Endothelial cell of umbilical vein (primary cell): ENCODE results near the gene INSRR. TPM values are rescaled to one million over a fixed set of nuclear protein-coding genes. Genes with fewer than 3 reads are reported as not detected.

Source experiments
- BruUV-seq: library from RNA; stranded (reverse); fragments of 400-500 nt; replicated peaks from 2 replicates; lab custom pipeline; 2021; lab: Mats Ljungman, UMichigan
- CTCF ChIA-PET: fragments of 300-600, 350-600 bp; sonication (Branson Sonifier 250); formaldehyde crosslinking; loops from one replicate; lab custom pipeline; 2021; ENCODE audit warnings: antibody characterized with exemption, inconsistent platforms; lab: Charles Lee
- POLR2A ChIA-PET: fragments of 300-600, 350-600 bp; sonication (Branson Sonifier 250); formaldehyde crosslinking; loops from one replicate; lab custom pipeline; 2021; ENCODE audit warnings: antibody characterized with exemption, inconsistent platforms; lab: Charles Lee
- DNase-seq: peaks from one replicate; pipeline ENCODE4 v3.0.0-alpha.2; 2011; ENCODE audit warnings: low read depth, low spot score
- FAIRE-seq: peaks from 2 replicates; lab custom pipeline; 2011; peaks lifted over from hg19 to GRCh38; lab: Jason Lieb, UNC
- H2AFZ ChIP-seq: 2 replicates; pipeline ENCODE4 v1.6.0; 2012; ENCODE audit warnings: low read depth, low read length, control low read depth, inconsistent platforms
- H3K27ac ChIP-seq: 2 replicates; pipeline ENCODE4 v1.5.1; 2011; ENCODE audit warnings: low read depth, mild to moderate bottlenecking, control low read depth, low read length, moderate library complexity; ENCODE audit not compliant: insufficient read depth
- H3K27me3 ChIP-seq, 2 experiments: 2 replicates each; pipeline versions ENCODE4 v1.6.0 to v1.6.1; 2011; ENCODE audit warnings: low read length in 2 of 2, mixed read lengths in 1 of 2; ENCODE audit not compliant: control insufficient read depth in 2 of 2, insufficient read depth in 2 of 2
- H3K36me3 ChIP-seq, 2 experiments: 2 replicates in 1 of 2; 3 replicates in 1 of 2; pipeline ENCODE4 v1.5.1; 2011; ENCODE audit warnings: low read length in 2 of 2, mild to moderate bottlenecking in 1 of 2, moderate library complexity in 1 of 2; ENCODE audit not compliant: control insufficient read depth in 2 of 2, insufficient read depth in 2 of 2; ENCODE audit errors: extremely low read depth in 1 of 2
- H3K4me1 ChIP-seq: 3 replicates; pipeline ENCODE4 v1.5.1; 2011; ENCODE audit warnings: mild to moderate bottlenecking, low read length; ENCODE audit not compliant: control insufficient read depth, insufficient read depth; ENCODE audit errors: extremely low read depth
- H3K4me2 ChIP-seq: 2 replicates; pipeline ENCODE4 v1.6.1; 2011; ENCODE audit warnings: low read length, control low read depth, mixed read lengths; ENCODE audit not compliant: insufficient read depth
- H3K4me3 ChIP-seq, 3 experiments: fragments of 200-600 bp in 1 of 3; sonication (generic), shearing (Covaris generic) in 1 of 3; replicated peaks in 1 of 3; 2 replicates each; pipeline ENCODE4 v1.5.1; 2011 to 2016; ENCODE audit warnings: control low read depth in 3 of 3, low read length in 3 of 3, mild to moderate bottlenecking in 2 of 3, inconsistent platforms in 1 of 3, low read depth in 1 of 3, moderate library complexity in 1 of 3; ENCODE audit not compliant: insufficient read depth in 1 of 3
- H3K79me2 ChIP-seq: 2 replicates; pipeline ENCODE4 v1.6.0; 2012; ENCODE audit warnings: low read length, inconsistent platforms; ENCODE audit not compliant: control insufficient read depth, insufficient read depth
- H3K9ac ChIP-seq: replicated peaks from 2 replicates; pipeline ENCODE3; 2011; ENCODE audit warnings: low read length, control low read depth; ENCODE audit not compliant: insufficient read depth; ENCODE audit errors: extremely low read depth
- H3K9me1 ChIP-seq: replicated peaks from 3 replicates; pipeline ENCODE4 v1.6.0; 2011; ENCODE audit warnings: mild to moderate bottlenecking, low read length; ENCODE audit not compliant: control insufficient read depth, insufficient read depth; ENCODE audit errors: extremely low read depth
- H3K9me3 ChIP-seq: replicated peaks from 2 replicates; pipeline ENCODE4 v1.5.1; 2012; ENCODE audit warnings: low read length, inconsistent platforms; ENCODE audit not compliant: control insufficient read depth, insufficient read depth
- H4K20me1 ChIP-seq: replicated peaks from 2 replicates; pipeline ENCODE3; 2011; ENCODE audit warnings: mild to moderate bottlenecking, low read length; ENCODE audit not compliant: control insufficient read depth, insufficient read depth; ENCODE audit errors: extremely low read depth
- EZH2 ChIP-seq: IDR thresholded peaks from 2 replicates; pipeline ENCODE4 v1.6.1; 2012; ENCODE audit warnings: borderline replicate concordance, low read depth, mild to moderate bottlenecking, moderate library complexity, low read length, inconsistent platforms; ENCODE audit not compliant: severe bottlenecking
- FOS ChIP-seq: IDR thresholded peaks from 2 replicates; pipeline ENCODE4 v1.6.1; 2011; ENCODE audit warnings: mild to moderate bottlenecking, low read length, moderate library complexity, borderline replicate concordance; ENCODE audit not compliant: insufficient read depth
- GATA2 ChIP-seq: IDR thresholded peaks from 2 replicates; pipeline ENCODE4 v1.7.0; 2011; ENCODE audit warnings: low read depth, mild to moderate bottlenecking, moderate library complexity, mixed read lengths, low read length; ENCODE audit not compliant: insufficient read length, insufficient read depth
- JUN ChIP-seq: IDR thresholded peaks from 2 replicates; pipeline ENCODE4 v1.6.1; 2011; ENCODE audit warnings: borderline replicate concordance, low read depth; ENCODE audit not compliant: insufficient read length, insufficient read depth
- MYC ChIP-seq: IDR thresholded peaks from one replicate; pipeline ENCODE4 v1.6.1; 2011; ENCODE audit warnings: mild to moderate bottlenecking, low read depth, low read length
- POLR2A ChIP-seq: IDR thresholded peaks from 2 replicates; pipeline ENCODE4 v1.6.1; 2012; ENCODE audit warnings: low read depth, mild to moderate bottlenecking, control low read depth, low read length
- POLR2AphosphoS5 ChIP-seq: IDR thresholded peaks from 2 replicates; pipeline ENCODE4 v1.6.1; 2012; ENCODE audit warnings: low read depth, mild to moderate bottlenecking, control low read depth, low read length, moderate library complexity; ENCODE audit not compliant: insufficient read depth
- dilution Hi-C: fragments of 300-500 bp; cut with MboI; formaldehyde crosslinking; loops from one replicate; pipeline ENCODE4 v1.15.0; 2019; ENCODE audit warnings: low sequenced_read_pairs; ENCODE audit not compliant: extremely low pct_ligation_motif_present
- intact Hi-C: fragments of 100-400 bp; cut with micrococcal nuclease; formaldehyde crosslinking; loops from one replicate; pipeline ENCODE4 v1.10.0; 2022
- polyA plus RNA-seq, 4 experiments: library from polyadenylated mRNA; depleted of rRNA in 3 of 4; stranded (reverse) in 3 of 4; unstranded in 1 of 4; fragments of >200 nt; gene quantifications; 2 replicates each; pipeline versions ENCODE4 v1.2.1 to v1.2.3, GENCODE V29; 2011 to 2012; ENCODE audit warnings: missing spikeins in 1 of 4
- total RNA-seq: library from RNA; stranded (reverse); gene quantifications from 2 replicates; pipeline ENCODE4 v1.2.3, GENCODE V29; 2021
- TF ChIP-seq, protein P1 (sequence below): IDR thresholded peaks from 2 replicates; pipeline ENCODE4 v1.6.1; 2011; ENCODE audit not compliant: insufficient read depth, insufficient read length
- TF ChIP-seq, protein P2 (sequence below), 2 donors: IDR thresholded peaks; 1 replicate in 1 of 2; 2 replicates in 1 of 2; pipeline ENCODE4 v1.5.1; 2011; ENCODE audit warnings: low read length in 2 of 2, mild to moderate bottlenecking in 2 of 2, moderate library complexity in 2 of 2, control low read depth in 1 of 2, inconsistent platforms in 1 of 2, low read depth in 1 of 2; ENCODE audit not compliant: insufficient read depth in 1 of 2; ENCODE audit errors: extremely low read depth in 1 of 2

INSRR gene
- total and polyA plus RNA-seq, 2 donors (not counting 3 experiments of a cell fraction or from before 2014, with no cell fraction given): not detected

DNA sequence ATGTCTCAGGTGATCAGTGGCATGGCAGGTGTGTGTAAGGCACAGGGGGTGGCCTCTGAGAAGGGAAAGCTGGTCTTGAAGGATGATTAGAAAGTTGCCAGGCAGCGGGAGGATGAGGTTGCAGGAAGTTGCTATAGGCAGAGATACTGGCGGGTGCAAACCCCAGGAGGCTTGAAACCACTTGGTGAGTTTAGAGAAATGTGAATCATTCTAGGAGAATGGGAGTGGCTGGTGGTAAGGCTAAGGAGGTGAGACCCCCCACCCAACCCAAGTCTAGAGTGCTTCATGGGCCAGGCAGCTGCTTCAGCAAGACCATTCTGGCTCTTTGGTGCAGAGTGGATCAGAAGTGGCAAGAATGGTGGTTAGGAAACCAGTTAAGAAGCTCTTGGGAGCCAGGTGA lies 51.3 kb downstream of the INSRR start:
- no peaks in the 10 kb centered on the region for H3K9me1 ChIP-seq
- no peak overlapping the region for H2AFZ ChIP-seq
- H3K4me2 ChIP-seq: no peak overlapping the region
- no peak for FAIRE-seq
- BruUV-seq: no TSS peak
- intact Hi-C loops: no loop called here
- H3K9ac ChIP-seq: no peak overlapping the region
- TF ChIP-seq JUN (no peak), POLR2A (no peak), MYC (no peak), EZH2 (no peak), GATA2 (no peak), FOS (no peak), POLR2AphosphoS5 (no peak)
- TF ChIP-seq, protein P1, sequence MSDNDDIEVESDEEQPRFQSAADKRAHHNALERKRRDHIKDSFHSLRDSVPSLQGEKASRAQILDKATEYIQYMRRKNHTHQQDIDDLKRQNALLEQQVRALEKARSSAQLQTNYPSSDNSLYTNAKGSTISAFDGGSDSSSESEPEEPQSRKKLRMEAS: no peak
- TF ChIP-seq, protein P2, sequence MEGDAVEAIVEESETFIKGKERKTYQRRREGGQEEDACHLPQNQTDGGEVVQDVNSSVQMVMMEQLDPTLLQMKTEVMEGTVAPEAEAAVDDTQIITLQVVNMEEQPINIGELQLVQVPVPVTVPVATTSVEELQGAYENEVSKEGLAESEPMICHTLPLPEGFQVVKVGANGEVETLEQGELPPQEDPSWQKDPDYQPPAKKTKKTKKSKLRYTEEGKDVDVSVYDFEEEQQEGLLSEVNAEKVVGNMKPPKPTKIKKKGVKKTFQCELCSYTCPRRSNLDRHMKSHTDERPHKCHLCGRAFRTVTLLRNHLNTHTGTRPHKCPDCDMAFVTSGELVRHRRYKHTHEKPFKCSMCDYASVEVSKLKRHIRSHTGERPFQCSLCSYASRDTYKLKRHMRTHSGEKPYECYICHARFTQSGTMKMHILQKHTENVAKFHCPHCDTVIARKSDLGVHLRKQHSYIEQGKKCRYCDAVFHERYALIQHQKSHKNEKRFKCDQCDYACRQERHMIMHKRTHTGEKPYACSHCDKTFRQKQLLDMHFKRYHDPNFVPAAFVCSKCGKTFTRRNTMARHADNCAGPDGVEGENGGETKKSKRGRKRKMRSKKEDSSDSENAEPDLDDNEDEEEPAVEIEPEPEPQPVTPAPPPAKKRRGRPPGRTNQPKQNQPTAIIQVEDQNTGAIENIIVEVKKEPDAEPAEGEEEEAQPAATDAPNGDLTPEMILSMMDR (IDR thresholded peaks at IDR 0.05; ENCODE audit: extremely low read depth in 1 of 2, insufficient read depth in 1 of 2, low read depth in 1 of 2, low read length in 2 of 2): no peak
- POLR2A ChIA-PET: no interaction called here
- no peaks in the 10 kb centered on the region for H3K27me3 ChIP-seq
- no peaks in the 10 kb centered on the region for H3K36me3 ChIP-seq
- CTCF ChIA-PET: interaction anchor here (0.8 to 2.0 kb wide), 7 partner anchors 11 to 120 kb away, joined by 3 to 11 read pairs (median 4); no protein-coding TSS in a partner anchor
- no peaks in the 10 kb centered on the region for H3K79me2 ChIP-seq
- DNase-seq: no peak
- dilution Hi-C loops: no loop called here
- no peak overlapping the region for H3K4me3 ChIP-seq
- no peaks in the 10 kb centered on the region for H4K20me1 ChIP-seq
- no peak overlapping the region for H3K27ac ChIP-seq
- H3K9me3 ChIP-seq: no peaks in the 10 kb centered on the region
- peaks cover 10% of the 10 kb centered on the region for H3K4me1 ChIP-seq
